ENCODE measurements around the gene PHF21B.
"Not testable (repeated sequence)": the region's sequence is repeated elsewhere in the genome, so short reads cannot be mapped to it uniquely, and the experiment has no call there.

The PHF21B gene

GRCh38 chr22:44918925-44919392 is 90.8 kb downstream of the PHF21B start:
- no peak for DNase-seq (ENCODE audit: low read depth, low spot score)

- DNase-seq (ENCODE audit: low read depth, low spot score): no peak
Measured at GRCh38 chr22:44918166-44918924, 91.5 kb downstream of the PHF21B start.

DNA sequence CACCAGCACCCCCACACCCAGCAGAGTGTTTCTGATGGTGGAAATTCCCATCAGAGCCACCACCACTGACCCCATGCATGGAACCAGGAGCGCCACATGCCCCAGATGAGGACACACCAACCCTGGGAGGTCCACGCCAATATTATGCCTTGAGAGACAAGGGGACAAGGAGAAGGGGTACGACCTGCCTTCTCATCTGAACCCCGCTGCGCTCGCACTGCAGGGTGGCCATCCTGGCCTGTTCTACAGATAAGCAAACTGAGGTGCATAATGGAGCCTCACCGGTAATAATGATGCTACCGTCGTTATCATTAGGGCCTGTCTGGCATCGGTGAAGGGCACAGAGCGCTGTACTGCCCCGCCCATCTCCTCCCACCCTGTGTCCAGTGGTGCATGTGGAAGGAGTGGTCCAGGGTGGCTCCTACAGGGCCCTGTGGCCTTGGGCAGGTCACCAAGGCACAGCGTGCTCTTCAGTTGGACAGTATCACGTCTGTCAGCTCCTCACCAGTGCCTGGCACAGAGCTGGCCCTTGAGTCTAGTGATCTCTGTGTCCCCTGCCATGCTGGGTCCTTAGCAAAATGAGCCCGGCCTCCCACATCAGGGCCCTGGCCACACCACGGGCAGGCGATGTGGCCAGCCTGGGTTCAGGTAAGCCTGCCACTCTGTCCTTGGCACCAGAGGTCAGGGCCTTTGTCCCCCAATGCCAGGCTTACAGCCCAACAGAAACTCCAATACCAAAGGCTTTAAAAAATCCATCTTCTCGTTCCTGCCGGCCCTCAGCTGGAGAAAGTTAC is 92.2 kb downstream of the PHF21B start:
- no peak for DNase-seq (ENCODE audit: low read depth, low spot score)

DNA sequence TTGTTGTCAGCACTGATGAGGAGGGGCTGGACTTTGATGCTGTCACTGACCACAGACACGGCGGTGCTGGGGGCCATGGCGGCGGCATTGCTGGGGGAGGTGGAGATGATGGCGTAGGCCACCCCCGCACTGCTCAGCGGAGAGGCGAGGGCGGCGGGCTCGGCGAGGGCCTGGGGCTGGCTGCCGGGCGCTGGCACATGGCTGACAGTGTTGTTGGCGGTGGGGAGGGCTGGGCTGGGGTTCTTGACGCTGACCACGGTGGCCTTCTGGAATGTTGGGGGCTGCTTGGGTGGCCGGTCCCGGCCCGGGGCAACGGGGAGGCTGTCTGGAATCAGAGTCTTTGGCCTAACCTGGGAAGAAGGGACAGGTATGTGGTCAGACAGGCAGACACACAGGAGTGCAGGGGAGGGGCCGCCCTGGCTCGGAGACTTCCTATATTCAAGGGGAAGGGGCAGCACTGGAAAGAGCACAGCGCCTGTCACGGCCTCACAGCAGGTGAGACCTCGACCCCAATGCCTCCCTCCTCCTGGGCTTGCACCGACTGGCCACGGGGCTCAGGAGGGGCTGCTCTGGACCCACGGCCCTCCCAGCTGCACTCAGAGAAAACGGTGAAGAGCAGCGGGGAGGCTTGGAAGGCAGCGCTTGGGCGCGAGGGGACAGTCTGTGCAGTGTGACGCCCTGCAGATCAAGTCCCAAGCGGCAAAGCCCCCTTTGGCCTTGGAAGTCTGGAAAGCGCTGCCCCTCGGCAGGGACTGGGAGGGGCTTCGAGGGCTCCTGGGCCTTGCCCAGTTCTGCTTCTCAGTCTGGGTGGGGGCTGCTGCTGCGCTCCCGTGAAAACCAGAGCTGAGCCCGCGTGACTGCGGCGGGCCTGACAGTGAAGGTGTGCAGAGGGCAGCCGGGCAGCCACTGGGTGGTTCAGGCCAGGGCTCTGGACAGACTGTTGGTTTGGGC is 93.2 kb downstream of the PHF21B start:
- DNase-seq (ENCODE audit: low read depth, low spot score): peak; percentile 63

DNA sequence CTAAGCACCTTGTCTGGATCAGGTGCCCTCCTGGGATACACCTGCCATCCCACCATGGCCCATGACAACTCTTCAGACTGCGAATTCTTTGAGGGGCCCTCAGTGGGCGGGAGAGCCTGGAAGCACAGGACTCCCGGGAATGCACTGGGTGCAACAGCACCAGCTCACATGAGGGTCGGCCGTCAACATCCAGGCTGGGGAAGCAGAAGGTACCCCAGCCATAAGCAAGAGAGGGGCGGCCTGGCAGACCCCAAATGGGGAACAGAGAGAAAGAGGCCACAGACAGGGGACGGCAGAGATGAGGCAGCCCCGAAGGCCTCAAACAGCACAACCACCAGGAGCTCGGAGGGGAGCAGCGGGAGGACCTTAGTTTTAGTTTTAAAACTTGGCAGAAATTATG is 94.4 kb downstream of the PHF21B start:
- no peak for DNase-seq (ENCODE audit: low read depth, low spot score)

GRCh38 chr22:44914026-44914721 is 95.6 kb downstream of the PHF21B start:
- no peak for DNase-seq (ENCODE audit: low read depth, low spot score)

DNA sequence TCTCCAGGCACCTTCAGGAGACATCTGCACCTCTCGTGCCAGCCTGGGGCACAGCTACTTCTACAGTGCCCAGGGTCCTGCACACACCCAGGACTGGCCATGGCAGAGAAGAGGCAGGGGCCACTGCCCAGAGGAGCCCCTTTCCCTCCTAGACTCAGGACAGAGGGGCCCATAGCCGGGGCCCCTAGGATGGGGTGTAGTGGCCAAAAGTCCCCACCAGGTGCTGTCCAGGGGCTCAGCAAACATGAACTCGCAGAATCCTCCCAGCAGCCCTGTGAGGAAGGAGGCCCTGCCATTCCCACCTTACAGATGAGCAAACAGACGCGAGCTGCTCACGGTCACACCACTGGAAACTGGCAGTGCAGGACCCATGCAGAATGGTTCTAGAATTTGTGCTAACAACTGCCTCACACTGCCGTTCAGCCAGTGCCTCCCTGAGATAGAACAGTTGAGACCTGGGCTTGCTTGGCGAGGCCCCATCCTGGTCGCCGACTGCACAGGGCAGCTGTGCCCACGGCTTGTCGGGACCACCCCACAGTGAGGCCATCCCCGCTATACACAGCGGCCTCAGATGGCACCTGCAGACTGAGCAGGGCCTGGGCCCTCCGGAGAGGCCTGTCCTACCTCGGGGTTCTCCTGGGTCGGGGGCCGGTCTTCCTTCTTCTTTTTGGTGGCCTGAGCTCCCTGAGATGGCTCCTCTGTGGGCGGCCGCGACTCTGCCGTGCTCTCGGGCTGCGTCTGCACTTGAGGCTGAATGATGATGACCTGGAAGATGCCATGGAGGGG is 96.4 kb downstream of the PHF21B start:
- DNase-seq (ENCODE audit: low read depth, low spot score): no peak

GRCh38 chr22:44909241-44909640 is 100.6 kb downstream of the PHF21B start:
- DNase-seq (ENCODE audit: low read depth, low spot score): no peak

DNA sequence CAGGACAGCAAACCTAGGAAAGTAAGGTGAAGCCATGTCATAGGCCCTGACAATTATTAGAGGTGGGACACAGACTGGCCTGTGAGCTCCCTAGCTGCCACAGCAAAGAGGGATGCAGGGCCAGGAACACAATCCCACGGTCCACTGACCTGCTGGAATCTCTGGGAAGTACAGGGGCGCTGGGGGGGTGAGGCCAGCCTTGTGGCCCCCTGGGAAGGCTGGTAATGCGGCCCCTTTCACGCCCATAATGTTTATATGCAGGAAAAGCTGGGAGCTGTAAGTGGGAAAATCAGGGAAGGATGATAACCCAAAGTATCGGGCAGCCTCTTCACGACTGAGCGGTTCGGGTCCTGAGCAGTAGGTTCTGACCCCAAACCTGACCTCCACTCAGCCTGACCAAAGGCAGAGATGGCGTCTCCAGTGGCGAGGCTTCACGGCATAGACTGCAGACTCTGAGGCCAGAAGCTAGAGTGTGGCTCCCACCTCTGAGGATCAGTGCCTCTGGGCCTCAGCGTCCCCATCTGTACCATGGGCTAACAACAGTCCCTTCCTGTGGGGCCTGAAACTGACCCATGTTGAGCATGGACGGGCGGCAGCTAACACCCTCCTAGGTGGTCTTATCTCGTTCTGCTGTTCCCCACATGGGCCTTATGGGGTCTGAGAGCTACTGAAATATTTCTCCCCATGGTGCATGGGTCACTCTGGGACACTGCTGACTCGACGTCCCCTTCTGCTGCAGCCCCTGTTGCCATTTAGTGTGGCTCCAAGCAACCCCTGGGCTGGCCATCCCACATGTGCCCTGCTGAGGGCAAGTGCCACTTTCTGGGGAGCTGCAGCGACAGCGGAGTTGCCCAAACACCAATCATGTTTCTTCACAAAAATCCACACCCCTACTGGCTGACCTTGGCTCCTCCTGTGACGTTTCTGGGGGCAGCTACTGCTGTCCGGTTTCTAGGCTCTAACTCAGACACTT is 101.8 kb downstream of the PHF21B start:
- no peak for DNase-seq (ENCODE audit: low read depth, low spot score)

GRCh38 chr22:44906999-44907644 is 102.7 kb downstream of the PHF21B start:
- no peak for DNase-seq (ENCODE audit: low read depth, low spot score)

DNA sequence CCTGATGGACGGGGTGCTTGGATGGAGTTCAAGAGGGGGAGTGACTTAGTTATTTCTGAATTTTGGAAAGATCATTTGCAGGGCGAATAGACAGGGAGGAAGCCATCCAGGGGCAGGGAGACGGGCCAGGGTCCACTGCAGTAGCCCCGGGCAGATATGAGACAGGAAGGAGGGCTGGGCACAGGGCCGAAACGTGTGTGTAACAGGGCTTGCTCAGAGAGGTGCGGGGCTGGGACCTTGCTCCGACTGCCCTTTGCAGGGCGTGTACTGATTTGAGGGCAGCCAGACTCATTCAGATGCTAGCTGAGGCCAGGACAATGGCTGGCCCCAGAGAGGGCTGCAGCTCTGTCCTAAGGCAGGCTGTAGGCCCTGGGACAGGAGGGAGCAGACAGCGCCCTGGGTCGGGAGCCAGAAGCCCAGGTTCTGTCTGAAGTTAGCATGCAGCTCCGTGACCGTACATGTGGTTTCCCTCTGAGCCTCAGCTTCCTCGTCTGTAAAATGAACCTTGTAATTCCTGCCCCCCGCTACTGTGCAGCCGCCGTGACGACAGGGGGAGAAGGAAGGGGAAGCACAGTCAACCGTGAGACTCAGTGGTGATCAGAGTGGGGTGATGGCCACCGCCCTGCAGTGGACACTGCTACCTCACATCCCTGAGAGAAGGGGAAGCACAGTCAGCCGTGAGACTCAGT is 103.4 kb downstream of the PHF21B start:
- DNase-seq (ENCODE audit: low read depth, low spot score): no peak

DNA sequence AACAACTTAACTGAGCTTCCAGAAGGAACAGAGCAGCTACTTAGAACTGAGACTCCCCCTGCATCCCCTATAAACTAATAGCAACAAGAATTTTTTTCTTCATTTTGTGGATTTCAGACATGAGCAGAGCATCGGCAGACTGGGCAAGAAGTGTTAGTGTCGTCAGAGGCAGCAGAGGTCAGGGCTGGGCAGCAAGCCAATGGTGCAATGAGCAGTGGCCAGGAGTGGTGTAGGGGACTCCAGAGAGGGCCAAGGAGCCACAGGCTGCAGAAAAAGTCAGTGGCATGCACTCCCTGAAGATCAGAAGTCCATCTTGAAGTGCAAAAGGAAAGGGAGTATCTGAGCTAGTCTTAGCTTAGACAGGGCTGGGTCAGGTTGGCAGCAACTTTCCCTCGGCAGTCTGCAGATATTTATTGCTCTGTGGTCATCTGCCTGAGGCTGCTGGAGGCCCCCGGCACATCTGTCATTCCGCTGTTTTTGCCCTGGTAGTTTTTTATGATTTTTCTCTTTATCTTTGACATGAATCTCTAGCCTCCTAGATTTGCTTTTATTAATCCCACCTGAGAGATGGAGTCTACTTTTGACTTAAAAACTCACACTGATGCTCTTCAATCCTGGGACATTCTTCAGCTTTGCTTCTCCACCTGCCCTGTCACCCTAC is 105.2 kb downstream of the PHF21B start:
- not testable (repeated sequence) for DNase-seq (ENCODE audit: low read depth, low spot score)

DNA sequence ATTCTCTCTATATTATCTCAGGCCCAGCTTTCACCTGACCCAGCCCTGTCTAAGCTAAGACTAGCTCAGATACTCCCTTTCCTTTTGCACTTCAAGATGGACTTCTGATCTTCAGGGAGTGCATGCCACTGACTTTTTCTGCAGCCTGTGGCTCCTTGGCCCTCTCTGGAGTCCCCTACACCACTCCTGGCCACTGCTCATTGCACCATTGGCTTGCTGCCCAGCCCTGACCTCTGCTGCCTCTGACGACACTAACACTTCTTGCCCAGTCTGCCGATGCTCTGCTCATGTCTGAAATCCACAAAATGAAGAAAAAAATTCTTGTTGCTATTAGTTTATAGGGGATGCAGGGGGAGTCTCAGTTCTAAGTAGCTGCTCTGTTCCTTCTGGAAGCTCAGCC is 106.6 kb downstream of the PHF21B start:
- not testable (repeated sequence) for DNase-seq (ENCODE audit: low read depth, low spot score)

GRCh38 chr22:44901301-44901700 is 108.5 kb downstream of the PHF21B start:
- DNase-seq (ENCODE audit: low read depth, low spot score): no peak

DNA sequence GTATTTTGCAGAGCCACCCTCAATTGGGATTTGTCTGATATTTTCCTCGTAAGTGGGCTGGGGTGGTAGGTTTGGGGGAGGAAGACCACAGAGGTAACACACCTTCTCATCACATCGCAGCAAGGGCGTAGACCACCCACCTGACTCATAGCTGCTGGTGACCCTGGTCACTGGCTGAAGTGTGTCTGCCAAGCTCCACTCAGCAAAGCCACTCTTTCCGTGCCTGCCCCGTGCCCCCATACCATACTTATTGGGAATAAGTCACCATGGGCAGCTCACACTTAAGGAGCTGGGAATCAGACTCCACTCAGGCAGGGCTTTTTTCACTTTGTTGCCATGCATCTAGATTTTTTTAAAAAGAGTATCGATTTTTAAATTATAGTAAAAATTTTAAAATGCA is 111.6 kb downstream of the PHF21B start:
- DNase-seq (ENCODE audit: low read depth, low spot score): no peak

DNA sequence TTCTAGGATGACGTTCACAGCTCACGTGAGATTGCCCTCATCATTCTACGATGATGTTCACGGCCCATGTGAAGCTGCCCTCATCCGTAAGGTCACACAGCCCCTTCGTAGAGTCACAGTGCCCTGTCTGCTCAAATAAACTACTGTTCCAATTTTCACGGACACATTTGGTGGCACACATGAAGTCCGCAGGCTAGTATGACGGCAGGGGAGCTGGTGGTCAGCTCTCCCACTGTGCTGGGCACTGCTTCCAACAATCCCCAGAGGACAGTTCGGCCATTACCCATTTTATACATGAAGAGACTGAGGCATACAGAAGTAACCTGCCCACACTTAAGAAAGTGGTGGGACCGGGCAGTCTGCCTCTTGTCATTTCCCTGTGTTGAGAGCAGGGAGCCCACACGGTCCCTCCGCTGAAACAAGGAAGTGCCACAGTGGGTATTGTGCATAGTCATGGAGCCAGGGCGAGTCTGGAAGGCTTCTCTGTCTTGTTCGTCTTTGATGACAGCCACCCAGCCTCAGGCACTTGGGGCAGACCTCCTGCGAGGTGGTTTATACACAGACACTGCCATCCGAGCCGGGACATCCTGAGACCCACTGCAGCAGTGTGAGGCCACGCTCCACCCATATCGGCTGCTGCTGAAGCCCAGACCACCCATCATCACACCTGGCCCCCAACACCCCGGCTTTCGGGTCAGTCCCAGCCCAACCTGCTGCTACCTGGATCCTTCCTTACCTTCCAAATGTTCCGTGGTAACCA is 114.3 kb downstream of the PHF21B start:
- DNase-seq (ENCODE audit: low read depth, low spot score): peak; percentile 51

GRCh38 chr22:44894782-44895181 is 115.0 kb downstream of the PHF21B start:
- DNase-seq (ENCODE audit: low read depth, low spot score): peak; percentile 27
